A549 (cell line): ENCODE measurements around the gene PEX10. TPM values are rescaled to one million over a fixed set of nuclear protein-coding genes. Genes with fewer than 3 reads are reported as not detected.

Source experiments
- ATAC-seq, 2 experiments: fragments of 200-7000 bp in 1 of 2; fragments of >200 bp in 1 of 2; cut with Nextera tagmentation in 1 of 2; cut with Tn5 transposase in 1 of 2; 3 replicates each; pipeline versions ENCODE4 v1.8.0 to v1.9.1; 2018 to 2020; ENCODE audit warnings: mild to moderate bottlenecking in 1 of 2, moderate library complexity in 1 of 2
- CTCF ChIA-PET: fragments of 300-600 bp; sonication (Branson Sonifier 250); formaldehyde crosslinking; extraction: SDS; loops from one replicate; lab custom pipeline; 2021; ENCODE audit warnings: antibody characterized with exemption, inconsistent platforms; lab: Yijun Ruan, JAX
- POLR2A ChIA-PET: fragments of 350-600 bp; formaldehyde crosslinking; extraction: SDS; loops from one replicate; lab custom pipeline; 2021; ENCODE audit warnings: antibody characterized with exemption, inconsistent platforms; lab: Yijun Ruan, JAX
- DNase-seq, 2 experiments: peaks; one replicate each; pipeline versions ENCODE4 v3.0.0 to v3.0.0-alpha.2; 2011 to 2016; ENCODE audit warnings: low read depth in 1 of 2, low spot score in 1 of 2
- FAIRE-seq: peaks from 2 replicates; lab custom pipeline; 2011; peaks lifted over from hg19 to GRCh38; lab: Jason Lieb, UNC
- H3K27ac ChIP-seq, 2 experiments: fragments of >200 bp; sonication (Bioruptor Twin); formaldehyde crosslinking; 3 replicates each; pipeline ENCODE4 v1.5.1; 2016 to 2017
- H3K4me1 ChIP-seq: fragments of >200 bp; sonication (Bioruptor Twin); formaldehyde crosslinking; 3 replicates; pipeline ENCODE4 v1.6.1; 2016
- H3K4me2 ChIP-seq: fragments of >200 bp; sonication (Bioruptor Twin); formaldehyde crosslinking; 3 replicates; pipeline ENCODE4 v1.6.1; 2016
- H3K4me3 ChIP-seq: fragments of >200 bp; sonication (Bioruptor Twin); formaldehyde crosslinking; 3 replicates; pipeline ENCODE4 v1.5.1; 2016
- H3K9me3 ChIP-seq: fragments of >200 bp; sonication (Bioruptor Twin); formaldehyde crosslinking; 3 replicates; pipeline ENCODE4 v1.6.1; 2016
- EHF ChIP-seq: fragments of 250-450 bp; sonication (Bioruptor Pico); IDR thresholded peaks from 2 replicates; pipeline ENCODE4 v1.5.0; 2020; ENCODE audit warnings: mild to moderate bottlenecking
- ESRRA ChIP-seq: fragments of 150-350 bp; IDR thresholded peaks from 2 replicates; pipeline ENCODE4 v1.6.1; 2014; ENCODE audit warnings: mild to moderate bottlenecking, low read length, borderline replicate concordance
- FOSL2 ChIP-seq, 2 experiments: fragments of 450-650 bp in 1 of 2; fragments of >200 bp in 1 of 2; sonication (Bioruptor Twin) in 1 of 2; formaldehyde crosslinking; IDR thresholded peaks; 2 replicates each; pipeline versions ENCODE4 v1.5.0 to v1.6.1; 2016 to 2020; ENCODE audit warnings: mild to moderate bottlenecking in 1 of 2, moderate library complexity in 1 of 2
- GATA3 ChIP-seq: IDR thresholded peaks from 2 replicates; pipeline ENCODE4 v1.6.1; 2012; ENCODE audit warnings: borderline replicate concordance
- HDAC2 ChIP-seq: fragments of 200-600 bp; sonication (generic); IDR thresholded peaks from 2 replicates; pipeline ENCODE4 v1.6.1; 2016
- HEYL ChIP-seq: fragments of 250-450 bp; sonication (Bioruptor Pico); IDR thresholded peaks from 2 replicates; pipeline ENCODE4 v1.8.0; 2021; ENCODE audit warnings: mild to moderate bottlenecking, moderate library complexity
- HOXA7 ChIP-seq: fragments of 250-450 bp; sonication (Bioruptor Pico); IDR thresholded peaks from 2 replicates; pipeline ENCODE4 v1.5.0; 2020; ENCODE audit warnings: mild to moderate bottlenecking, moderate library complexity
- HOXB5 ChIP-seq: fragments of 250-450 bp; sonication (Bioruptor Pico); IDR thresholded peaks from 2 replicates; pipeline ENCODE4 v1.5.0; 2020; ENCODE audit warnings: mild to moderate bottlenecking, moderate library complexity
- JUN ChIP-seq, 2 experiments: fragments of >200 bp; sonication (Bioruptor Twin); formaldehyde crosslinking; IDR thresholded peaks; 2 replicates in 1 of 2; 3 replicates in 1 of 2; pipeline ENCODE4 v1.6.1; 2016 to 2017
- MAFK ChIP-seq: fragments of 450-650 bp; IDR thresholded peaks from 2 replicates; pipeline ENCODE4 v1.6.1; 2014; ENCODE audit not compliant: partially characterized antibody
- MAZ ChIP-seq: fragments of 150-350 bp; IDR thresholded peaks from 2 replicates; pipeline ENCODE4 v1.6.1; 2014; ENCODE audit warnings: antibody characterized with exemption, low read depth, low read length, borderline replicate concordance
- MYC ChIP-seq: IDR thresholded peaks from 2 replicates; pipeline ENCODE4 v1.6.1; 2012; ENCODE audit warnings: mild to moderate bottlenecking, inconsistent platforms, low read length, improper control_type of control experiment, borderline replicate concordance
- POLR2AphosphoS2 ChIP-seq: conservative IDR thresholded peaks from 2 replicates; pipeline ENCODE4 v1.6.1; 2012; ENCODE audit warnings: low read length, improper control_type of control experiment, inconsistent platforms
- RARB ChIP-seq: fragments of 250-450 bp; sonication (Bioruptor Pico); IDR thresholded peaks from 2 replicates; pipeline ENCODE4 v1.8.0; 2021; ENCODE audit warnings: mild to moderate bottlenecking, moderate library complexity
- SMC3 ChIP-seq: fragments of >200 bp; sonication (Bioruptor Twin); formaldehyde crosslinking; IDR thresholded peaks from 3 replicates; pipeline ENCODE4 v1.6.1; 2018; ENCODE audit warnings: inconsistent platforms
- ZC3H11A ChIP-seq: fragments of 450-650 bp; IDR thresholded peaks from 2 replicates; pipeline ENCODE4 v1.6.1; 2014; ENCODE audit warnings: antibody characterized with exemption, mild to moderate bottlenecking
- ZNF302 ChIP-seq: fragments of 250-450 bp; sonication (Bioruptor Pico); IDR thresholded peaks from 2 replicates; pipeline ENCODE4 v1.9.0; 2021; ENCODE audit warnings: inconsistent platforms, mild to moderate bottlenecking, moderate library complexity
- ZSCAN20 ChIP-seq: fragments of 250-450 bp; sonication (Bioruptor Pico); IDR thresholded peaks from 2 replicates; pipeline ENCODE4 v1.8.0; 2022; ENCODE audit warnings: mild to moderate bottlenecking, moderate library complexity
- WGBS: methylation state at CpG from one replicate; pipeline ENCODE4 v1.1.6; 2017; ENCODE audit errors: missing lambda C conversion rate; 5-methylcytosine and 5-hydroxymethylcytosine counted together
- polyA plus RNA-seq, 4 experiments: library from polyadenylated mRNA; depleted of rRNA in 3 of 4; stranded (reverse); fragments of >200 nt; fragmentation: RNase III in 1 of 4; extraction: RNeasy Plus Mini Kit Qiagen cat#74134 plus additional on column Dnase treatment in 1 of 4; gene quantifications; 2 replicates in 3 of 4; 3 replicates in 1 of 4; pipeline ENCODE4 v1.2.3, GENCODE V29; 2011 to 2017
- TF ChIP-seq, protein P1 (sequence below): IDR thresholded peaks from 2 replicates; pipeline ENCODE4 v1.6.1; 2012
- TF ChIP-seq, protein P2 (sequence below): IDR thresholded peaks from 2 replicates; pipeline ENCODE4 v1.6.1; 2012; ENCODE audit warnings: low read depth, borderline replicate concordance
- TF ChIP-seq, protein P3 (sequence below): IDR thresholded peaks from 2 replicates; pipeline ENCODE4 v1.6.1; 2012
- TF ChIP-seq, protein P4 (sequence below): fragments of 150-350 bp; IDR thresholded peaks from 2 replicates; pipeline ENCODE4 v1.6.1; 2014; ENCODE audit warnings: low read depth, mild to moderate bottlenecking, low read length
- TF ChIP-seq, protein P5 (sequence below): fragments of >200 bp; sonication (Bioruptor Twin); formaldehyde crosslinking; IDR thresholded peaks from 3 replicates; pipeline ENCODE4 v1.5.1; 2016
- TF ChIP-seq, protein P6 (sequence below): fragments of 450-650 bp; IDR thresholded peaks from 2 replicates; pipeline ENCODE4 v1.6.1; 2014; ENCODE audit warnings: antibody characterized with exemption
- TF ChIP-seq, protein P7 (sequence below): fragments of >200 bp; sonication (Bioruptor Twin); formaldehyde crosslinking; IDR thresholded peaks from 3 replicates; pipeline ENCODE4 v1.6.1; 2016

PEX10 gene
- polyA plus RNA-seq, 2 of the 4 experiments (the other 2 are of a cell fraction), result 12.3 to 20.2 TPM

DNA sequence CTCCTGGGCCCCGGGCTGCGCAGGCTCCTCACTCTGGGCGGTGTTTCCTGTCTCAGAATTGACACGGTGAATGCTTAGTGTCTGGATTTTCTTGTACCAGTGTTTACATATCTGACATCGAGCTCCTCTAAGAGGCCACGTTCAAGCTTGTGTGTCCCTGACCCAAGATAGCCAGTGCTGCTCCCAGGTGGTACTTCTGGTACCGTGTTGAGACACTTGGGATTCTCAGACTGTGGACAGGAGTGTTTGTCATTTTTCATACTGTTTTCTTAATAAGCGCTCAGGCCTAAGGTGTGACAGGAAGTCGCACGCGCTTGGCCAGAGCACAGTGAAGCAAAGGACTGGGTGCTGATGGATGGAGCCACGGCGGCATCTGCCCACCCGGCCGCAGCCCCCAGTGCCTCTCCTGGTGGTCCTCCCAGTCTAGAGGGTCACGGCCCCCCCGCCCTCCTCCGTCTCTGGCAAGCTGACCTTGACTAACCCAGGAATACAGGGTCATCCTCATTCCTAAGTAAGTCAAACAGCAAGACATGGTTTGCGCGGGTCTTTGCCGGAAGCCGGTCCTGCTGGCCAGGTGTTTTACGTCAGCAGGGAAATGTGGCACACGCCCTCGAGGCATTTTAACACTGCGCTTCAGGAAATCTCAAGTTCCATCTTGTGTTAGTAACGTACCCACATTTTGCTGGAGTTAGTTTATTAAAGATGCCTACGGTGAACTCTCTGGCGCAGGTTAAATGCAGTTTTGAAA is 8.0 kb downstream of the PEX10 start (continued):
- TF ChIP-seq, protein P1, sequence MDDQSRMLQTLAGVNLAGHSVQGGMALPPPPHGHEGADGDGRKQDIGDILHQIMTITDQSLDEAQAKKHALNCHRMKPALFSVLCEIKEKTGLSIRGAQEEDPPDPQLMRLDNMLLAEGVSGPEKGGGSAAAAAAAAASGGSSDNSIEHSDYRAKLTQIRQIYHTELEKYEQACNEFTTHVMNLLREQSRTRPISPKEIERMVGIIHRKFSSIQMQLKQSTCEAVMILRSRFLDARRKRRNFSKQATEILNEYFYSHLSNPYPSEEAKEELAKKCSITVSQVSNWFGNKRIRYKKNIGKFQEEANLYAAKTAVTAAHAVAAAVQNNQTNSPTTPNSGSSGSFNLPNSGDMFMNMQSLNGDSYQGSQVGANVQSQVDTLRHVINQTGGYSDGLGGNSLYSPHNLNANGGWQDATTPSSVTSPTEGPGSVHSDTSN, result no peak
- TF ChIP-seq GATA3, result no peak
- TF ChIP-seq, protein P2, sequence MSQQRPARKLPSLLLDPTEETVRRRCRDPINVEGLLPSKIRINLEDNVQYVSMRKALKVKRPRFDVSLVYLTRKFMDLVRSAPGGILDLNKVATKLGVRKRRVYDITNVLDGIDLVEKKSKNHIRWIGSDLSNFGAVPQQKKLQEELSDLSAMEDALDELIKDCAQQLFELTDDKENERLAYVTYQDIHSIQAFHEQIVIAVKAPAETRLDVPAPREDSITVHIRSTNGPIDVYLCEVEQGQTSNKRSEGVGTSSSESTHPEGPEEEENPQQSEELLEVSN, result no peak
- TF ChIP-seq, protein P3, sequence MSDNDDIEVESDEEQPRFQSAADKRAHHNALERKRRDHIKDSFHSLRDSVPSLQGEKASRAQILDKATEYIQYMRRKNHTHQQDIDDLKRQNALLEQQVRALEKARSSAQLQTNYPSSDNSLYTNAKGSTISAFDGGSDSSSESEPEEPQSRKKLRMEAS, result no peak
- no peak for TF ChIP-seq JUN (IDR thresholded peaks at IDR 0.05)
- no peak for TF ChIP-seq SMC3
- TF ChIP-seq HOXB5 (CRISPR knock-in tag), result no peak
- TF ChIP-seq MYC, result no peak
- TF ChIP-seq, all 56 proteins: peak for 0

DNA sequence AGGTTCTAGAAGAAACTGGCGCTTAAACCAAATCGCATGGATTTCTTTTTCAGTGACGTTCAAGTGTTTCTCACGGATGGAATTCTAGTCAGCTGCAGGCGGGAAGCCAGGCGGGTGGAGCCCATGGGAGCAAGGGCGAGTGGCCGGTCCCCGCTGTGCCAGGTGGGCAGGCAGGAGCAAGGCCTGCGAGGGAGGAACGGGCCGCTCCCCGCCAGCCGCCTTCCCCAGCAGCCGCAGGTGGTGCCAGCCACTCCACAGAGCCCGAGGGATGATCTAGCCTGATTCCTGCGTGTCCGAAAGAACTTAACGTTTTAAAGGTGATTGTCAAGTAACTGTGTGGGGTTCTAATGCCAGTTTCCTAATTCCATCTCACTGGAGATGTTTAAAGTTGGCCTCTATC is 9.1 kb downstream of the PEX10 start:
- no peak overlapping the region for H3K27ac ChIP-seq

DNA sequence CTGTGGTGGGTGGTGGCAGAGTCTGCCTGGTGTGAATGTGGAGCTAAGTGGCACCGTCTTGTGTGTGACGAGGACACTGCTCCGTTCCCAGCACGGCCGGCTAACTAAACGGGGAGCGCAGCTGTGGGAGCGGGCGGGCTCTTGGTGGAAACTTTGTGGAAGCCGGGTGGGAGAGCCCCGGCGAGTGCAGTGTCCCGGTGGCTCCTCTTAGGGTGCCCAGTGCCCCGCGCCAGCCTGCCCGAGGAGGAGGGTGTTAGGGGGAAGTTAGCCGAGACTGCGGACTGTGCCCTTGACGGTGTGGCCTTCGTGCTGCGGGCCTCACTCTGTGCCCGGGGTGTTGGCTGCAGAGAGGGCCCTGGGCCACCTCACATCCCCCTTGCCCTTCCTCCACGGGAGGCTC is 9.9 kb downstream of the PEX10 start:
- no peak for ATAC-seq
- Histone ChIP-seq H3K27ac (no peak overlapping the region), H3K9me3 (no peaks in the 10 kb centered on the region), H3K4me3 (no peak overlapping the region), H3K4me1 (no peaks in the 10 kb centered on the region), H3K4me2 (no peak overlapping the region)
- ChIA-PET CTCF (interaction anchor here (0.9 kb wide), 1 partner anchor 12 kb away, joined by 3 read pairs; no protein-coding TSS in a partner anchor), POLR2A (no interaction called here)
- 93% methylated on average over 8 of the region's 23 CpGs for WGBS
- no peak for DNase-seq
- FAIRE-seq, result no peak
- no peak for TF ChIP-seq HOXA7 (CRISPR knock-in tag)
- TF ChIP-seq ZC3H11A, result no peak
- TF ChIP-seq ZSCAN20 (CRISPR knock-in tag), result no peak
- TF ChIP-seq, protein P4, sequence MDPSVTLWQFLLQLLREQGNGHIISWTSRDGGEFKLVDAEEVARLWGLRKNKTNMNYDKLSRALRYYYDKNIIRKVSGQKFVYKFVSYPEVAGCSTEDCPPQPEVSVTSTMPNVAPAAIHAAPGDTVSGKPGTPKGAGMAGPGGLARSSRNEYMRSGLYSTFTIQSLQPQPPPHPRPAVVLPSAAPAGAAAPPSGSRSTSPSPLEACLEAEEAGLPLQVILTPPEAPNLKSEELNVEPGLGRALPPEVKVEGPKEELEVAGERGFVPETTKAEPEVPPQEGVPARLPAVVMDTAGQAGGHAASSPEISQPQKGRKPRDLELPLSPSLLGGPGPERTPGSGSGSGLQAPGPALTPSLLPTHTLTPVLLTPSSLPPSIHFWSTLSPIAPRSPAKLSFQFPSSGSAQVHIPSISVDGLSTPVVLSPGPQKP, result no peak
- TF ChIP-seq, protein P1, result no peak
- TF ChIP-seq EHF (CRISPR knock-in tag), result no peak
- TF ChIP-seq POLR2AphosphoS2, result no peak
- TF ChIP-seq ZNF302, result no peak

More for the DNA sequence above, 9.1 kb downstream of the PEX10 start:
- FAIRE-seq, result no peak
- ChIA-PET CTCF (no interaction called here), POLR2A (no interaction called here)
- 95% methylated on average over 18 of the region's 19 CpGs for WGBS
- no peak overlapping the region for H3K4me2 ChIP-seq
- no peaks in the 10 kb centered on the region for H3K4me1 ChIP-seq
- no peak overlapping the region for H3K4me3 ChIP-seq
- H3K9me3 ChIP-seq, result no peaks in the 10 kb centered on the region
- DNase-seq, result no peak
- ATAC-seq, result no peak
- TF ChIP-seq FOSL2 (IDR thresholded peaks at IDR 0.05) (no peak), FOSL2 (CRISPR knock-in tag; IDR thresholded peaks at IDR 0.05) (no peak), ZNF302 (no peak), HDAC2 (no peak), MAZ (no peak), RARB (no peak), ESRRA (no peak), MAFK (no peak), HEYL (CRISPR knock-in tag) (no peak), HOXA7 (CRISPR knock-in tag) (no peak)
- TF ChIP-seq, protein P5, sequence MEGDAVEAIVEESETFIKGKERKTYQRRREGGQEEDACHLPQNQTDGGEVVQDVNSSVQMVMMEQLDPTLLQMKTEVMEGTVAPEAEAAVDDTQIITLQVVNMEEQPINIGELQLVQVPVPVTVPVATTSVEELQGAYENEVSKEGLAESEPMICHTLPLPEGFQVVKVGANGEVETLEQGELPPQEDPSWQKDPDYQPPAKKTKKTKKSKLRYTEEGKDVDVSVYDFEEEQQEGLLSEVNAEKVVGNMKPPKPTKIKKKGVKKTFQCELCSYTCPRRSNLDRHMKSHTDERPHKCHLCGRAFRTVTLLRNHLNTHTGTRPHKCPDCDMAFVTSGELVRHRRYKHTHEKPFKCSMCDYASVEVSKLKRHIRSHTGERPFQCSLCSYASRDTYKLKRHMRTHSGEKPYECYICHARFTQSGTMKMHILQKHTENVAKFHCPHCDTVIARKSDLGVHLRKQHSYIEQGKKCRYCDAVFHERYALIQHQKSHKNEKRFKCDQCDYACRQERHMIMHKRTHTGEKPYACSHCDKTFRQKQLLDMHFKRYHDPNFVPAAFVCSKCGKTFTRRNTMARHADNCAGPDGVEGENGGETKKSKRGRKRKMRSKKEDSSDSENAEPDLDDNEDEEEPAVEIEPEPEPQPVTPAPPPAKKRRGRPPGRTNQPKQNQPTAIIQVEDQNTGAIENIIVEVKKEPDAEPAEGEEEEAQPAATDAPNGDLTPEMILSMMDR, result no peak
- TF ChIP-seq, protein P6, sequence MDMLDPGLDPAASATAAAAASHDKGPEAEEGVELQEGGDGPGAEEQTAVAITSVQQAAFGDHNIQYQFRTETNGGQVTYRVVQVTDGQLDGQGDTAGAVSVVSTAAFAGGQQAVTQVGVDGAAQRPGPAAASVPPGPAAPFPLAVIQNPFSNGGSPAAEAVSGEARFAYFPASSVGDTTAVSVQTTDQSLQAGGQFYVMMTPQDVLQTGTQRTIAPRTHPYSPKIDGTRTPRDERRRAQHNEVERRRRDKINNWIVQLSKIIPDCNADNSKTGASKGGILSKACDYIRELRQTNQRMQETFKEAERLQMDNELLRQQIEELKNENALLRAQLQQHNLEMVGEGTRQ, result no peak
- TF ChIP-seq, protein P7, sequence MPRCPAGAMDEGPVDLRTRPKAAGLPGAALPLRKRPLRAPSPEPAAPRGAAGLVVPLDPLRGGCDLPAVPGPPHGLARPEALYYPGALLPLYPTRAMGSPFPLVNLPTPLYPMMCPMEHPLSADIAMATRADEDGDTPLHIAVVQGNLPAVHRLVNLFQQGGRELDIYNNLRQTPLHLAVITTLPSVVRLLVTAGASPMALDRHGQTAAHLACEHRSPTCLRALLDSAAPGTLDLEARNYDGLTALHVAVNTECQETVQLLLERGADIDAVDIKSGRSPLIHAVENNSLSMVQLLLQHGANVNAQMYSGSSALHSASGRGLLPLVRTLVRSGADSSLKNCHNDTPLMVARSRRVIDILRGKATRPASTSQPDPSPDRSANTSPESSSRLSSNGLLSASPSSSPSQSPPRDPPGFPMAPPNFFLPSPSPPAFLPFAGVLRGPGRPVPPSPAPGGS, result no peak
